ENCODE data around the gene LRRC71. TPM values are rescaled to one million over a fixed set of nuclear protein-coding genes. Genes with fewer than 3 reads are reported as not detected.

Gene LRRC71
- total and polyA plus RNA-seq, 2 donors from 2014 or later, result 0.19 to 0.50 TPM

- no peak for FAIRE-seq
Observed at GRCh38 chr1:156914440-156914856, 6.0 kb upstream of the LRRC71 start.

GRCh38 chr1:156921053-156921529, 659 bp downstream of the LRRC71 start:
- FAIRE-seq (no peak), DNase-seq (no peak)
- H3K9me3 ChIP-seq (ENCODE audit: control insufficient read depth in 2 of 3, insufficient read depth in 1 of 3, low read length in 3 of 3), result no peaks in the 10 kb centered on the region
- H3K27ac ChIP-seq (ENCODE audit: low read depth in 2 of 2, low read length in 2 of 2), result no peak overlapping the region
- H3K9ac ChIP-seq (ENCODE audit: low read length in 3 of 3), result no peak overlapping the region
- no peak overlapping the region for H3K4me3 ChIP-seq (ENCODE audit: low read length in 3 of 3)
- no peaks in the 10 kb centered on the region for H3K36me3 ChIP-seq (ENCODE audit: control insufficient read depth in 2 of 3, insufficient read depth in 3 of 3, low read length in 3 of 3)
- peaks cover 36% of the 10 kb centered on the region for H3K27me3 ChIP-seq (ENCODE audit: control insufficient read depth, insufficient read depth, low read length)
- peaks cover 0 to 5% (median 0%) of the 10 kb centered on the region in 3 donors for H3K4me1 ChIP-seq (ENCODE audit: control insufficient read depth in 2 of 3, insufficient read depth in 2 of 3, low read depth in 1 of 3, low read length in 3 of 3)
- no peak for TF ChIP-seq CTCF (IDR thresholded peaks at IDR 0.05; ENCODE audit: borderline replicate concordance, extremely low read depth, insufficient read depth)
- intact Hi-C loops (cut with DNase I), result no loop called here

More at GRCh38 chr1:156914440-156914856, 6.0 kb upstream of the LRRC71 start:
- no peak overlapping the region for H3K4me3 ChIP-seq (ENCODE audit: low read length in 3 of 3)
- H3K27ac ChIP-seq (ENCODE audit: low read depth in 2 of 2, low read length in 2 of 2), result no peak overlapping the region
- intact Hi-C loops (cut with DNase I), result no loop called here
- no peak for TF ChIP-seq CTCF (IDR thresholded peaks at IDR 0.05; ENCODE audit: borderline replicate concordance, extremely low read depth, insufficient read depth)
- no peaks in the 10 kb centered on the region for H3K4me1 ChIP-seq (ENCODE audit: control insufficient read depth in 2 of 3, insufficient read depth in 2 of 3, low read depth in 1 of 3, low read length in 3 of 3)
- DNase-seq, result no peak
- no peaks in the 10 kb centered on the region for H3K9me3 ChIP-seq (ENCODE audit: control insufficient read depth in 2 of 3, insufficient read depth in 1 of 3, low read length in 3 of 3)
- H3K36me3 ChIP-seq (ENCODE audit: control insufficient read depth in 2 of 3, insufficient read depth in 3 of 3, low read length in 3 of 3), result peaks cover 0 to 4% (median 3%) of the 10 kb centered on the region in 3 donors
- H3K27me3 ChIP-seq (ENCODE audit: control insufficient read depth, insufficient read depth, low read length), result no peaks in the 10 kb centered on the region
- H3K9ac ChIP-seq (ENCODE audit: low read length in 3 of 3), result no peak overlapping the region

GRCh38 chr1:156922986-156923669, 2.7 kb downstream of the LRRC71 start:
- TF ChIP-seq CTCF (IDR thresholded peaks at IDR 0.05; ENCODE audit: borderline replicate concordance, extremely low read depth, insufficient read depth), result no peak
- intact Hi-C loops (cut with DNase I), result no loop called here
- H3K9me3 ChIP-seq (ENCODE audit: control insufficient read depth in 2 of 3, insufficient read depth in 1 of 3, low read length in 3 of 3), result no peaks in the 10 kb centered on the region
- DNase-seq, result peak in 3 of 5 donors; percentile 28 to 71 (median 33)
- no peak overlapping the region for H3K4me3 ChIP-seq (ENCODE audit: low read length in 3 of 3)
- peaks cover 40% of the 10 kb centered on the region for H3K27me3 ChIP-seq (ENCODE audit: control insufficient read depth, insufficient read depth, low read length)
- no peak for FAIRE-seq
- H3K36me3 ChIP-seq (ENCODE audit: control insufficient read depth in 2 of 3, insufficient read depth in 3 of 3, low read length in 3 of 3), result no peaks in the 10 kb centered on the region
- no peak overlapping the region for H3K27ac ChIP-seq (ENCODE audit: low read depth in 2 of 2, low read length in 2 of 2)
- H3K9ac ChIP-seq (ENCODE audit: low read length in 3 of 3), result no peak overlapping the region
- H3K4me1 ChIP-seq (ENCODE audit: control insufficient read depth in 2 of 3, insufficient read depth in 2 of 3, low read depth in 1 of 3, low read length in 3 of 3), result peaks cover 0 to 5% (median 0%) of the 10 kb centered on the region in 3 donors
